DMS153 treated with DMSO at 0.1 percent for 48 hours (cell line): ENCODE results near the gene CEL.
"Not testable (repeated sequence)": the region's sequence is repeated elsewhere in the genome, so short reads cannot be mapped to it uniquely, and the experiment has no call there.

Experiments
- DNase-seq: peaks from one replicate; lab custom pipeline; 2025; ENCODE audit not compliant: unreplicated experiment; lab: John Stamatoyannopoulos, UW

Gene CEL

DNA sequence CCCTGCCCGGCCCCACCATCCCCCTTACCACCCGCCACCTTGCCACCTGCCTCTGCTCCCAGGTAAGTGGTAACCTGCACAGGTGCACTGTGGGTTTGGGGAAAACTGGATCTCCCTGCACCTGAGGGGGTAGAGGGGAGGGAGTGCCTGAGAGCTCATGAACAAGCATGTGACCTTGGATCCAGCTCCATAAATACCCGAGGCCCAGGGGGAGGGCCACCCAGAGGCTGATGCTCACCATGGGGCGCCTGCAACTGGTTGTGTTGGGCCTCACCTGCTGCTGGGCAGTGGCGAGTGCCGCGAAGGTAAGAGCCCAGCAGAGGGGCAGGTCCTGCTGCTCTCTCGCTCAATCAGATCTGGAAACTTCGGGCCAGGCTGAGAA is at the start of gene CEL:
Gene CEL (plus strand): TSS at position 218 of the 382 bp plus-strand sequence. CDS start 22 bp downstream, at position 240.
- not testable (repeated sequence) for DNase-seq

DNA sequence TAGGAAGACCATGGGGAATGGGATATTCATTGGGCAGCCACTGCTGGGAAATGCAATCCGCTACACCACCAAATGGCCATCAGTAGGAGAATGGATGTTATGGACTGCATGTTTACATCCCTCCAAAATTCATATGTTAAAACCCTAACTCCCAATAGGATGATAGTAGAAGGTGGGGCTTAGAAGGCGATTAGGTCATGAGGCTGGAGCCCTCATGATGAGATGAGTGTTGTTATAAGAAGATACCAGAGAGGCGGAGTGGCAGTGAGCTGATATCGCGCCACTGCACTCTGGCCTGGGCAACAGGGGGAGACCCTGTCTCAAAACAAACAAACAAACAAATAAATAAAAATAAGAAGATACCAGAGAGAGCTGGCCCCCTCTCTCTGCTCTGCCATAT is 47.1 kb upstream of the CEL start:
- DNase-seq, result no peak

DNA sequence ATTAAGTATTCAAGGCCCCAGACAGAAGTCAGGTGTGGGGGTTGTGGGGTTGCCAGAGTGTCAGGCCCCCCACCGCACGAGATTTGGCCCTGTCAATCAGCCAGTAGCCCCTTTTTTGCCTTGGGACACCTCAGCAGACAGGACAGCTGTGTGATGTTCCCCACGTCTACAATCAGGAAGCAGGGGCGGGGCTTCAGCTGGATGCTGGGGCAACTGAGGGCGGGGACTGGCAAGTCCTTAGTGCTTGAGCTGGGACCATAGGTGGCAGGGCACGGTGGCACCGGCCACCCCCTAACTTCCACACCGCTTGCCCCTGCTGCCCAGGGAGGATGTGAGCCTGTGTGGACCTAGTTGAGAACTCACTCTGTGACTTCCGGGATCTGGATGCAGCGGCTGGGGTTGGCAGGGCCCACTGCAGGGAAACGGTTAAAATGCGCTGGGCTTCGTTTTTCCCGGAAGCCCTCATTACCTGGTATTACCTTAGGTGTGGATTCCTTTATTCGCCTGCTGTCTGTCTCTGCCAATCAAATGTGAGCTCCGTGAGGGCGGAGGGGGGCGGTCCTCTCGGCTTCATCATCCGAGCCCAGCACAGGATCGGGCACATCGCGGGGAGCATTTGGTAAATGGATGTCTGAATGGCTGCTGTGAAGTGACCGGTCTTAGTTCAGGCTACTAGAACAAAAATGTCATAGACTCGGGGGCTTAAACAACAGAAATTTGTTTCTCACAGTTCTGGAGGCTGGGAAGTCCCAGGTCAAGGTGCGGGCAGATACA is 38.5 kb upstream of the CEL start:
- no peak for DNase-seq

DNA sequence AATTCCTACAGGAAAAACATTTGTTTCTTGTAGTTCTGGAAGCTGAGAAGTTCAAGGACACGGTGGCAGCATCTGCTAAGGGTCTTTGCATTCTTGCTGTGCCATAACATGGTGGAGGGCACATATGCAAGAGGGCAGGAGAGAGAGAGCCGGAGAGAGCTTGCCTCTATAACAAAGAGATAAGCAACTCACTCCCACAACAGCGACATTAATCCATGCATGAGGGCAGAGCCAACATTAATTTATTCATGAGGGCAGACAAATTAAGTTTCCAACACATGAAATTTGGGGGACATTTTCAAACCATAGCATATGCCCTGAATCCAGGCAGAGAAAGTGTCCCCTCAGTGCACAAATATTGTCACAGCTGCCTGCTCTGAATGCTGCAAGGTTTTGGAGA is 35.4 kb upstream of the CEL start:
- DNase-seq, result no peak

DNA sequence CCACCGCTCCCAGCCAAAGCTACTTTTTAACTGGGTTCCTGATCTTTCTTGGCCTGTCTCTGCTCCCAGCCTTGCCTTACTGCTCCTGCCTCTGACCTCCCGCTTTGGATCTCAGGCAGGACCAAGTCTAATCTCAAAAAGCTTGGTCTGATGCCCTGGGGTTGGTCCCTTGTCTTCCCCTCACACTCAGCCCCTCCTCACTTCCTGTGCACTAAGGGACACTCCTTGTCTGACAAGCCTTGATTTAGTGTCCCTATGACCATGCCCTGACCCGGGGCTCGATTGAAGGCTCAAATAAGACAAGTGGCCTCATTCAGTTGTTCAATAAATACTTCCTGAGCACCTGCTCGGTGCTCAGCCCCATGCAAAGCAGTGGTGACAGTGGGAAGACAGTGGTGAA is 34.6 kb upstream of the CEL start:
- DNase-seq, result no peak

DNA sequence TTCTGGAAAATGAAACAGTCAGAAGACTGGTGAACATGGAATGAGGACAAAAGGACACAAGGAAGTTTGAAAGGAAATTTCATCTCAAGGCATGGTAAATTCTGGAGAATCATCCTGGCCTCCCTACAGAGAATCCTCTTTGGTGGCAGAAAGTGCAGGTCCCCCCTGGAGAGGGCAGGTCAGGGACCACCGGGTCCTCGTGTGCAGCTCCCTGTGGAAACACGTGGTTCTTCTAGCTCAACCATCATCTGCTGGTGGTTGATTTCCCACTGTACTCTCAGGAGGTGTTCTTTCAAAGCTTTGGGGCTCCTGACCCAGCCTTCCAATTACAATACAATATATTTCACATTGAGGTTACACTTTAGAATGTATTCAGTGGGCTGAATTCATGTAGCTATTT is 33.6 kb upstream of the CEL start:
- DNase-seq, result no peak

DNA sequence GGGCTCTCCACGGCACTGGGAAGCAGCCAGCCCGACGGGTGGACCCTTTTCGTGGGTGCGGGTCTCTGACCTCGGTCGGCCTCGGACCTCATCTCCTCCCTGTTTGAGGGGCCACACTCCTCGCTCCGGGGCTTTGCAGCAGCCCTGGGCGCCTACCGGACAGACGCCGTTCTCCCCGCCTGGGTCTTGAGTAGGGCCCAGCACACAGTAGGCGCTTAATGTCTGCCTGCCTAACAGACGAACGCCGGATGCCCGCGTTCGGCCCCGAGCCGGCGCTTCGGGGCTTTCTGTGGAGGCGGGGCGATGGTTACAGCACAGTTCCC is 31.8 kb upstream of the CEL start:
- DNase-seq, result no peak

DNA sequence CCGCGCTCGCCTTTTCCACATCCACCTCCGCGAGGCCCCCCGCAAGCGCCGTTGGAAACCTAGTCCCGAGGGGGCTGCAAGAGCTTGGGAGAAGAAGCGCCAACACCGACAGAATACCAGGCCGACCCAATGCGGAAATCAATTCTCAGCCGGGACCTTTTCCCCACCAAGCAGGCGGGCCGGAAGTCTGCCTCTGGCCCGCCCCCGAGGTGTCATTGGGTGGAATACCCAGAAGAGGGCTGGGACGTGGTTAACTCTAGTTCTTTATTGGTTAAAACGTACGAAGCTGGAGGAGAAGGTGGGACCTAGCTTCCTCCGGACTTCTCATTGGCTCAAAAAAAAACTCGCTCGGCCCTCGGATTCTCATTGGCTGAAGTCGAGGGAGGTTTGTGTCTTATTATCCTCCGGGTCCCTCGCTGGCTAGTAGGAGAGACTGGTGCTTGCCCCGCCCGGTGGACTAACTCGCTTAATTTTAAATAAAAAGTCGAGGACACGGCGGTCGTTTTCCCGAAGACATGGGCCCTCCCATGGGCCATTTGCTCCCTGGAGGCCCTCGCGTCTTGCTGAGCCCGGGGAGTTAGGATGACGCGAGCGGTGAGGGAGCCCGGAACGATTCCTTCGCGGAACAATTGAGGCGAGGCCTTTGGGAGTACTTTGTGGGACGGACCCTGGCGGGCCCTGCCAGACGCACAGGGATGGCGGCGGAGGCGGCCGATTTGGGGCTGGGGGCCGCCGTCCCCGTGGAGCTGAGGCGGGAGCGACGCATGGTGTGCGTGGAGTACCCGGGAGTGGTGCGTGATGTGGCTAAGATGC is 31.3 kb upstream of the CEL start, which contains the start of gene GTF3C5:
Gene GTF3C5 (plus strand): TSS at position 681 of the 813 bp plus-strand sequence. CDS start 15 bp downstream, at position 696.
- peak; percentile 97 for DNase-seq

DNA sequence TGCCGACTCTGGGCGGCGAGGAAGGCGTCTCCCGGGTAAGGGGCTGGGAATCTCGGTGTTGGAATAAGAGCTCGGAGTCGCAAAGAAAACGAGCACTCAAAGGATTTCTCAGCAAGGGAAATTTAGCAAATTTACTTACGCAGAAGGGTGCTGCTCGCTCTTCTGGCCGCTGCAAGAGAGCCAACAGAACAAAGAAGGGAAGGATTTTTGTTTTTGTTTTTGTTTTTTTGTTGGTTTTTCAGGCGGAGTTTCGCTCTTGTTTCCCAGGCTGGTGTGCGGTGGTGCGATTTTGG is 30.7 kb upstream of the CEL start:
- DNase-seq, result no peak

DNA sequence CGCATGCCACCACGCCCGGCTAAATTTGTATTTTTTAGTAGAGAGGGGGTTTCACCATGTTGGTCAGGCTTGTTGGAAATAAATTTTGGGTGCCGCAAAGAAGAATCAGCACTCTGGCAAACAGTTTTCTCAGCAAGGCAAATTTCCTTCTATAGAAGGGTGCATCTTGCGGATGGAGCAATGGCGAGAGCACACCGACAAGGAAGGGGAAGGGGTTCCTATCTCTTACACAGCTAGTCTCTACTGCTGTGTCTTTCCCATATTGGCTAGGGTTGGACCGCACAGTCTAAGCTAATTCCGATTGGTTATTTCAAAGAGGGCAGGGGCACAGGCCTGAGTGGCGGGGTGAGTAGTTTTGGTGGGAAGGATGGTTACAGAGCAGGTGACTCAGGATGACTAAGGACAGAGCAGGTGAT is 30.3 kb upstream of the CEL start:
- no peak for DNase-seq

DNA sequence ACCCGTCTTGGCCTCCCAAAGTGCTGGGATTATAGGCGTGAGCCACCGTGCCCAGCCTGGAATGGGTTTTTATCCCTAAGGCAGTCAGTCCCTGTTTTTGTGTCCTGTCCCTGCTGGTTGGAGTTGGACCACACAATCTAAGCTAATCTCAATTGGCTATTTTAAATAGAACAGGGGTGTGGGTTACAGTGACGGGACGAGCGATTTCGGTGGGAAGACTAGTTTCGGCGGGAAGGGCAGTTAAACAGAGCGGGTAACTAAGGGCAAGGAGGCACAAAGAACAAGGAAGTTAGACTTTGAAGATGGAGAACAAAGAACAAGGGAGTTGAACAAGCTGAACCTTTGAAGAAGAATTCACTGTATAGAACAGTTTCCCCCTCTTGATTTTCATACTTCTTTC is 29.6 kb upstream of the CEL start:
- DNase-seq, result no peak

DNA sequence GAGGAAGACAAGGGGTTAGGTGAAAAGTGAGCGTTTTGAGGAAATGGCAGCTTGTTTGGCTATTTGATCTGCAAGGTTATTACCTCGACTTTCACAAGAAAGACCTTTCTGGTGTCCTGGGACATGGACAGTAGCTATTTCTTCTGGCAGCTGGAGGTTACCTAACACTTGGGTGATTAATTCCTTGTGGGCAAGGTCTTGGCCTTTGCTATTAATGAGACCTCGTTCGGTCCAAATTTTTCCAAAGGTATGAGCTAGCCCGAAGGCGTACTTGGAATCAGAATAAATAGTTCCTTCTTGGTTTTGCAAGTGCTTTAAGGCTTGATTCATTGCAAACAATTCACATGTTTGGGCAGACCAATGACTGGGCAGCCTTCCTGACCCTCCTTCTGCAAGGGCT is 26.1 kb upstream of the CEL start:
- DNase-seq, result no peak

DNA sequence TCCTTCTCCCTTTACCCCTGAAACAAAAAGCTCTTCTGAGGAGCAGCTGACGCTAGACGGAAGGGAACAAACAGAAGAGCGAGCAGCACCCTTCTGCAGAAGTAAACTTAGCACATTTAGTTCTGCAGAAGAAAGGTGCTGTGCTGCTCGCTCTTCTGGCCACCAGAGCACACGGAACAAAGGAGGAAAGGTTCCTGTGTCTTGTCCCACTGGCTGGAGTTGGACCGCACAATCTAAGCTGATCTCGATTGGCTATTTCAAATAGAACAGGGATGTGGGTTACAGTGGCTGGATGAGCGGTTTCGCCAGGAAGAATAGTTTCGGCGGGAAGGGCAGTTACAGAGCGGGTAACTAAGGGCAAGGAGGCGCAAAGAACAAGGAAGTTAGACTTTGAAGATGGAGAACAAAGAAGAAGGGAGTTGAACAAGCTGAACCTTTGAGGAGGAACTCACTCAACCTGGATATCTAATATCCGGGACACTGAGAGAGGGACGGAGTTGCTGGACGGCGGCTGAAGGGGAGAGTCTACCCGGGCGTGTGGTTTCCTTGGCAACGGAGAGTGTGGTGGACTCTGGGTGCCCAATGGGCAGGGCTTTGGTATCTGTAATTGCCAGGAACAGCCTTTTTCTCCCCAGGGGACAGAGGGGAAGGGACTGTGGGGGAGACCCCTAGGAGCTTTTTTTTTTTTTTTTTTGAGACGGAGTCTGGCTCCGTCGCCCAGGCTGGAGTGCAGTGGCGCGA is 23.8 kb upstream of the CEL start:
- DNase-seq, result no peak

DNA sequence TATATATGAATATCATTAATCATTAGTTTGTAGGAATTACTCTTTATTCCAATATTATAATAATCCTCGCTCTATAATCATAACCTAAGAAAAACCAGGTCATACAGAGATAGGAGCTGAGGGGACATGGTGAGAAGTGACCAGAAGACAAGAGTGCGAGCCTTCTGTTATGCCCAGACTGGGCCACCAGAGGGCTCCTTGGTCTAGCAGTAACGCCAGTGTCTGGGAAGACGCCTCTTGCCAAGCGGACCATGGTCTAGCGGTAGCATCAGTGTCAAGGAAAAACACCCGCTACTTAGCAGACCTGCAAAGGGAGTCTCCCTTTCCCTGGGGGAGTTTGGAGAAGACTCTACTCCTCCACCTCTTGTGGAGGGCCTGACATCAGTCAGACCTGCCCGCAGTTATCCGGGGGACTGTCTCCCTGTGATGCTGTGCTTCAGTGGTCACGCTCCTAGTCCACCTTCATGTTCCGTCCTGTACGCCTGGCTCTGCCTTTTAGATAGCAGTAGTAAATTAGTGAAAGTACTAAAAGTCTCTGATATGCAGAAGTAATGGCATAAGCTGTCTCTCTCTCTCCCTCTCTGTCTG is 20.8 kb upstream of the CEL start:
- DNase-seq, result not testable (repeated sequence)

DNA sequence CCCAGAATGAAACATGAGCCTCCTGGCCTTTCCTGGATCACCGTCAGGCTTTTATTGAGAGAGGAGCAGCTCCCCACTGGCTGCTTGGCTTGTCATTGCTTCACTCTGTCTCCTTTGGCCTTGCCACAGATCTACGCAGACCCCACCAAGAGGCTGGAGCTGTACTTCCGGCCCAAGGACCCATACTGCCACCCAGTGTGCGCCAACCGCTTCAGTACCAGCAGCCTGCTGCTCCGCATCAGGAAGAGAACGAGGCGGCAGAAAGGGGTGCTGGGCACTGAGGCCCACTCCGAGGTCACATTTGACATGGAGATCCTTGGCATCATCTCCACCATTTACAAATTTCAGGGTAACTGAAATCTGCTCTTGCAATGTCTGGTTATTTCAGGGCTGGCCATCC is 19.8 kb upstream of the CEL start:
- no peak for DNase-seq

DNA sequence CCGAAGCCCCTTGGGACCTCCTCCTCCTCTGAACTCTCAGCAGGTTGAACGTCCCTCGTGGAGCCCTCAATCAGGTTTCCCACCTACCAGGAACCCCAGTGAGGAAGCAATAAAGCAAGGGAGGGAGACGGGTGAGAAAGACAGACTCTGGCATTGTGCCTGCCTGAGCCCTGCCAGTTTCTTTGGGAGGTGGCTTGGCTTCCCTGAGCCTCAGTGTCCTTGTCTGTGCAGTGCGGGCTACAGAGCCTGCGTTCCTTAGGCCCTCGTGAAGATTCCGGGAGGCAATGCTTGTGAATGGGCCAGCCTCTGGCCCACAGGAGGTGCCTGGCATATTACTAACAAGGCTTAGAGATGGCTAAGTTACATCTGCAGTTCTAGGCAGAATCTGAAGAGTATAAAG is 19.1 kb upstream of the CEL start:
- no peak for DNase-seq

DNA sequence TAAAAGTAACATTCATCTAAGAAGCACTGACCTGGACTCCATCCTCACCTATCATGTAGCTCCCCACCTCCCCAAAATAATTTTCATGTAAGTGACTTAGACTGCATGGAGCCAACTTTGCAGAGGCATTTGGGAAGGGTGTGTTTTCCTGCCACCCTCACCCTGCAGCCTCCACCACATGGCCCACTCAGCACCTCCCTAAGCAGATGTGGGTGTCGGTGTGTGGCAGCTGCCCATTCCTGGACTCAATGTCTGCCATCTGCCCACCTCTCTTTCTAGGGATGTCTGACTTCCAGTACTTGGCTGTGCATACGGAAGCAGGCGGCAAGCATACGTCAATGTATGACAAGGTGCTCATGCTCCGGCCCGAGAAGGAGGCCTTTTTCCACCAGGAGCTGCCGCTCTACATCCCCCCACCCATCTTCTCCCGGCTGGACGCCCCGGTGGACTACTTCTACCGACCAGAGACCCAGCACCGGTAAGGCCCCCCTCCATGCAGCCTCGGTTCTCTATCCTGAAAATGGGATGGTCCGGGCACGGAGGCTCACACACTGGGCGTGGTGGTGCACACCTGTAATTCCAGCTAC is 18.2 kb upstream of the CEL start:
- no peak for DNase-seq

DNA sequence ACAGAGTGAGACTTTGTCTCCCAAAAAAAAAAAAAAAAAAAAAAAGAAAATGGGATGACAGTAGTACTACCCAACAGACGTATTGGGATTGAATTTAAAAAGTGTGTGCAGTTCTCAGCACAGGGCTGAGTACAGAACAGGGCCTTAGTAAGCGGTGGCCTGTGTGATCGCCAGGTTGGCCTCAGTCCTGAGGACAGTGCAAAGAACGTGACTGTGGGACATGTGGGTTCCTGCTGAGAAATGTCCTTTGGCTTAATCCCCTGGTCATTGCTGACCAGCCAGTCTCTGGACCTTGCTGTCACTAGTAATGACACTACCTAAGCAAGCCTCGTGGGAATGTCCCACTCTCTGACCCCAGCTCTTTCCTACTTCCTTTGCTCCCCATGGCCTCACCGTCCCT is 17.7 kb upstream of the CEL start:
- no peak for DNase-seq

DNA sequence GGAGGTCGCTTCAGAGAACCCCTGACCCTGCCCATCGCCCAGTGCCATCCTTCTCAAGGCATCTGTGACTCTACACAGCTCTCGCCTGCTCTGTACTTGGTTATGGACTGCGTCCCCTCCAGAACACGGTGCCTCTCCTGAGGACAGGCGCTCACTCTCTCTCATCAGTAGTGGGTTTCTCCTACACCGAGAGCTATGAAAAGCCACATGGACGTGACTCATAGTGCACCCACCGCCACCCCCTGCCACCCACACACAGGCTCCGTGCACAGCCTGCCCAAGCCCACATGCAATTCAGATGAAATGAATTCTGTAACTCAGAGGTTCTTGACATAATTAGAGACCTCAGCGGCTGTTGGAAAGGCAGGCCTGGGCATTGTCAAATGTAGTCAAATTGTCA is 17.1 kb upstream of the CEL start:
- DNase-seq, result no peak

DNA sequence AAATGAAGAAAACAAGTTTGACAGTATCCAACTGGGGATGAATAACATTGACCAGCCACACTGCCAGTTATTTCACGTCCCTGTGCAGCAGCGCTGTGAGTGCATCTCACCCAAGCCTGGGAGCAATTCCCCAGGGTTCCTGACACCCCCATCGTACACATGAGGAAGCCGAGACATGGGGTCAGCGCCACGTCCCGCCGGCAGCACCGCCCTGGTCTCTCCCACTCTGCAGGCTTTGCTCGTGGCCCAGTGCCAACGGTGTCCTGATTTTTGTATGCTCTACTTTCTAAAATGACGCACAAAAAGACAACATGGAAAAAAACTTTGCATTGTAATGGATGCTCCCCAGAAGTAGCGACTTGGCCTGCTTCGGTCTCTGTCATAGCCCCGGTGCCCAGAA is 16.6 kb upstream of the CEL start:
- no peak for DNase-seq

DNA sequence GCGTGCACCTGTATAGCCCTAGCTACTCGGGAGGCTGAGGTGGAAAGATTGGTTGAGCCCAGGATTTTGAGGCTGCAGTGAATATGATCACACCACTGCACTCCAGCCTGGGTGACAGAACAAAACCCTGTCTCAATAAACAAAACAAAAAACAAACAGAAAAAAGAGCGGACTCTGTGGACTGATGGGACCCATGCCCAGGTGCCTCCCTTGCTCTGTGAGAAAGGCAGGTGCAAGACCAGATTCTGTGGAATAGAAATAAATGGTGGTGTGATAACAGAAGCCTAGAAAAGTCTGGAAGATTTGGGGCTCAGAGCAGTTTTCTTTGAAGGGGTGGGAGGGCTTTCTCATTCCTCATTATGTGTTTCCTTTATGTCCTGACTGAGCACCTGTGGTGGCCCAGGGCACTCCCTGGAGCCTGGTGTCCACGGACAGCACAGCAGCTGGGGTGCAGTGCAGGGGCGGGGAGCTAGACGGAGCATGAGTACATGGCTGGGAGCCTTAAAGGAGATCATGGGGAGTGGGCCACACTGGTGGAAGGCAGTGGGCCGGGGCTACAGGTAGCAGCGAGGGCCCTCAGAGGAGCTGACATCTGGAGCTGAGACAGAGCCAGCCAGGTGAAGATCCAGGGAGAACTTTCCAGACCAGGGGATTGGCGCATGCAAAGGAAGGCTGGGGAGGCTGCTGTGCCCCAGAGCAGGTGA is 15.4 kb upstream of the CEL start:
- DNase-seq, result no peak
